GM20000 (cell line): ENCODE results near the gene FAM131B.
A peak's percentile ranks its signal among the peaks of the same experiment; 100 is the strongest.

Source experiments
- DNase-seq: peaks from one replicate; pipeline ENCODE4 v3.0.0; 2012; ENCODE audit warnings: low spot score
- TF ChIP-seq, protein P1 (sequence below): IDR thresholded peaks from 2 replicates; pipeline ENCODE4 v1.5.1; 2012; ENCODE audit warnings: mild to moderate bottlenecking, control low read depth; ENCODE audit errors: extremely low read depth, missing control alignments

FAM131B gene

DNA sequence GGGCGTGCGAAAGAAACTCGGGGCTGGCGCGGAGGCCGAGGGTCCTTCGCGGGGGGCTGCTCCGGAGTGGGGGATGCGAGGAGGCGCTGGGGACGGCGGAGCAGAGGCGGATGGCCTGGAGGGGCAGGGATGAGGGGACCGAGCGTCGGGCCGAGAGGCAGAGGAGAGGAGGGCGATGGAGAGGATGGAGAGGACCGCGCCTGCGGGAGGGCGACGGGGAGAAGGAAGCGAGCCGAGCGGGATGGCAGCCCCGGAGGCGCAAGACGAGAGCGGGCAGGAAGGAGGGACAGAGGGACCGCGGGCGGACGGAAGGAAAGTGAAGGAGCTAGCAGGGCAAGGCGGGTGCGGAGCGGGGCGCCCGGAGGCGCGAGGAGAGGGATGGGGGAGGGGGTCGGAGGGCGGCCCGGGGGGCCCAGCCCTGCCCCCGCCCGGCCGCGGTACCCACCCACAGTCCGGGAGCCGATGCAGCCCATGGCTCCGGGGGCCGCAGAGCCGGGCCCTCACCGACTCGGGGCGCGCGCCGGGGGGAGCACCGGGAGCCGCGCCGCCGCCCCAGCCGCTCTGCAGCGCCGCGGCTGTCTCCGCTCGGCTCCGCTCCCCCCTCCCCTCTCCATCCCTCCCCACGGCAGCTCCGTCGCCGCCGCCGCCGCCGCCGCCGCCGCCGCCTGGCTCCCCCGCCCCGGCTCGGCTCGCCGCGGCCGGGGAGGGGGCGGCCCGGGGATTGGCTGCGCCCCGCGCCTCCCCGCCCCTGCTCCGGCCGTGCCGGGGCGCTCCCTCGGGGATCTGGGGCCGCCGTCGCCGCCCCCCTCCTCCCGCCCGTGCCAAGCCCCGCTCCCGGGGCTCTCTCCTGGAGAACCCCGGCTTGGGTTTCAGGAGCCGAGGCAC, at the start of gene FAM131B:
FAM131B (minus strand) TSS at position 583 of the 885 bp plus-strand sequence; CDS start at position 473, 110 bp downstream.
- TF ChIP-seq, protein P1, sequence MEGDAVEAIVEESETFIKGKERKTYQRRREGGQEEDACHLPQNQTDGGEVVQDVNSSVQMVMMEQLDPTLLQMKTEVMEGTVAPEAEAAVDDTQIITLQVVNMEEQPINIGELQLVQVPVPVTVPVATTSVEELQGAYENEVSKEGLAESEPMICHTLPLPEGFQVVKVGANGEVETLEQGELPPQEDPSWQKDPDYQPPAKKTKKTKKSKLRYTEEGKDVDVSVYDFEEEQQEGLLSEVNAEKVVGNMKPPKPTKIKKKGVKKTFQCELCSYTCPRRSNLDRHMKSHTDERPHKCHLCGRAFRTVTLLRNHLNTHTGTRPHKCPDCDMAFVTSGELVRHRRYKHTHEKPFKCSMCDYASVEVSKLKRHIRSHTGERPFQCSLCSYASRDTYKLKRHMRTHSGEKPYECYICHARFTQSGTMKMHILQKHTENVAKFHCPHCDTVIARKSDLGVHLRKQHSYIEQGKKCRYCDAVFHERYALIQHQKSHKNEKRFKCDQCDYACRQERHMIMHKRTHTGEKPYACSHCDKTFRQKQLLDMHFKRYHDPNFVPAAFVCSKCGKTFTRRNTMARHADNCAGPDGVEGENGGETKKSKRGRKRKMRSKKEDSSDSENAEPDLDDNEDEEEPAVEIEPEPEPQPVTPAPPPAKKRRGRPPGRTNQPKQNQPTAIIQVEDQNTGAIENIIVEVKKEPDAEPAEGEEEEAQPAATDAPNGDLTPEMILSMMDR = no peak
- peak; percentile 69 for DNase-seq

DNA sequence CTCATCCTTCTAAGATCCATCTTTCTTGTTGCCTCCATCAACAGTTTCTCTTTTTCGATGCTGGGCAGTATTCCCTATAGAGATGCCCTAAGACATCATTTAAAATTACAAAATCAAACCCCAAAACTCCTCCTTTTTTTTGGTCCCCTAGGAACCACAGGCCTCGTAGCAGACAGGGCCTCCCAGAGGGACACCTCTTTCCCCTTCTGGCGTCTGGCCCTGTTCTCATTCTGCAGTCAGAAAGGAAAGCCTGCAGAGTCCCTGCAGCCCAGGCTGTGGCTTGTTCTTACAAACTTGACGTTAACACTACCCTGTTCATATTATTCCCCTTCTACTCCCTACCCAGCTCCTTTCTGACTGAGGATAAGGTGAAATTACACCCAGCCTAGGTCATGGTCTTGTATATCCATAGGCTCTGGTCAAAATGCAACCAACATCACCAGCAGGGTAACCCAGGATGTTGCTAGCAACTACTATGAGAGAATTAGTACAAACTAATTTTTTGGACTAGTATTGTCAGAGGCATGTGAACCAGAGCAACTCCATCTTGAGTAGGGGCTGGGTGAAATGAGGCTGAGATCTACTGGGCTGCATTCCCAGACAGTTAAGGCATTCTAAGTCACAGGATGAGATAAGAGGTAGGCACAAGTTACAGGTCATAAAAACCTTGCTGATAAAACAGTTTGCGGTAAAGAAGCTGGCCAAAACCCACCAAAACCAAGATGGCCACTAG, 49.6 kb upstream of the FAM131B start:
- no peak for DNase-seq
- TF ChIP-seq, protein P1 = no peak

DNA sequence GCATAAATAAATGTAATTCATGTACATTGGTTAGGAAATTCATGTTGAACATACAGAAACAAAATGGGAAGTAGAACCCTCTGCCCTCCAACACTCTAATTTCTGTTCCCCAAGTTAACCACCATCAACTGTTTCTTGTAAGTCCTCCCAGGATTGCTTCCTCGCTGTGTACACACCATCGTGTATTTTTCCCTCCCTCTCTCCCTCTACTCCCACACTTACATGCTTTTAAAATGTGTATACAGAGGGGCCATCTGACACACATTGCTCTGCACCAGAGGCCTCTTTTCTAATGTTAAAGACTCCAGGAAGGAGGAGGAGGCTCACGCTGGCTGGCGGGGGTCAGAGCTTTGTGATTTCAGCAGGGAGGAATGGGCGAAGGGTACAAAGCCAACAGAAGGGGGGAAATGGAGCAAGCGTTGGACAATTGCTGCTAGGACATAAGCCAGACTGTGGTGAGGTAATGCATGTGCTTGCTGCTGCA, 48.0 kb upstream of the FAM131B start:
- no peak for DNase-seq
- TF ChIP-seq, protein P1 = no peak

DNA sequence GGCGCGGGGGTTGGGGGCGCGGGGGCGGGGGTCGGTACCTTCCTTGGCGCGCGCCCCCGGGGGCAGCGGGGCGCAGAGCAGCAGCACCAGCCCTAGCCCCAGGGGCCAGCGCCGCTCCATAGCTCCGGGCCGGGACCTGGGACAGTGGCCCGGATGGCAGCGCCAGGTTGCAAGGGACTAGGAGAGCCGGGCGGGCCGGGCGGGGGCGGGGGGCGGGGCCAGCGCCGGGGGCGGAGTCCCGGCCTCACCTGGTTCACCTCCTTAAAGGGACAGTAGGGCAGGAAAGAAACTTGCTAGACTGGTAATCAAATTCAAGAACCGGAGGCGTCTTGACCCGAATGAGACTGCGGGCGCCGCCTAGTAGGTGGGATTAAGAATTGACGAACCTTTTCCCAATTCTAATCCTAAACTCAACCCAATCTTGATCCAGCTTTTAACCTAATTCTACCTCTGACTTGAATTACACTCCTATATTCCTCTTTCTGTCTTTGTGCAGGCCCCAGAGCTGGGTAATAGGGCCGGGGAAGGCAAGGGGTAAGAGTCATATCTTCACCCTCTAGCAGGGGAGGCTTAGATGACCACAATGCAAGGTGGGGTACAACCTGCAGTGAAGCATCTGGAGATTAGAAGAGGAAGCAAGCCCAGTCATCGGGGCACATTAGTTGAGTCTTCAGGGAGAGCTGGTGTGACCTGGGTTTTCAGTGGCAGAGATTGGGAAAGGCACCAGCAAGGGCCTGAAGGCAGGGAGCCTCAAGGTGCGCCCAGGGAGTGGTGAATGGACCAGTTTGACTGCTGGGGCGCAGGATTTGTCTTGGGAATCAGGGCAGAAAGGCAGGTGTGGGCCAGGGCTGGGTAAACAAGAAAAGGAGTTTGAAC, 46.4 kb upstream of the FAM131B start, which contains the start of gene EPHA1:
EPHA1 (minus strand) TSS at position 171 of the 876 bp plus-strand sequence; CDS start at position 120, 51 bp downstream.
- TF ChIP-seq, protein P1 = no peak
- DNase-seq = peak; percentile 68

DNA sequence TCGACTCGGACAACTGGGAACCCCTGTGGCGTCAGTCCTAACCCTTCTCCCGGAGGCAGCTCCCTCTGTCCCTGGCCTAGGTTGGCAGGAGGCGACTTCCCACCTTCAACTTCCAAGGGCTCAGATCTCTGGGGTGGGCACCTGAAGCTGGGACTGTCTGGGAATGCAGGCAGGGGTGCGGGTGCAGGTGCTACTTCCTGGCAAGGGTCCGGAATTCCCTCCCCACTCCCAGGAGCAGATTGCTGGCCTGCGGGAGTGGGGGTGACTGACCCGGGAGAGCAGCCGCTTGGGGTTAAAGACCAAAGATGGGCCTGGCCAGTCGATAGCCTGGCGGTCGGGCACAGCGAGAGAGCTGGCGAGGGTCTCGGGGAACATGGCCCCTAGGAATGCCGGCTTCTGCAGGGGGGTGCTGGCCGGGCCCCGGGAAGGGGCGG, 45.8 kb upstream of the FAM131B start:
- TF ChIP-seq, protein P1 = no peak
- no peak for DNase-seq

DNA sequence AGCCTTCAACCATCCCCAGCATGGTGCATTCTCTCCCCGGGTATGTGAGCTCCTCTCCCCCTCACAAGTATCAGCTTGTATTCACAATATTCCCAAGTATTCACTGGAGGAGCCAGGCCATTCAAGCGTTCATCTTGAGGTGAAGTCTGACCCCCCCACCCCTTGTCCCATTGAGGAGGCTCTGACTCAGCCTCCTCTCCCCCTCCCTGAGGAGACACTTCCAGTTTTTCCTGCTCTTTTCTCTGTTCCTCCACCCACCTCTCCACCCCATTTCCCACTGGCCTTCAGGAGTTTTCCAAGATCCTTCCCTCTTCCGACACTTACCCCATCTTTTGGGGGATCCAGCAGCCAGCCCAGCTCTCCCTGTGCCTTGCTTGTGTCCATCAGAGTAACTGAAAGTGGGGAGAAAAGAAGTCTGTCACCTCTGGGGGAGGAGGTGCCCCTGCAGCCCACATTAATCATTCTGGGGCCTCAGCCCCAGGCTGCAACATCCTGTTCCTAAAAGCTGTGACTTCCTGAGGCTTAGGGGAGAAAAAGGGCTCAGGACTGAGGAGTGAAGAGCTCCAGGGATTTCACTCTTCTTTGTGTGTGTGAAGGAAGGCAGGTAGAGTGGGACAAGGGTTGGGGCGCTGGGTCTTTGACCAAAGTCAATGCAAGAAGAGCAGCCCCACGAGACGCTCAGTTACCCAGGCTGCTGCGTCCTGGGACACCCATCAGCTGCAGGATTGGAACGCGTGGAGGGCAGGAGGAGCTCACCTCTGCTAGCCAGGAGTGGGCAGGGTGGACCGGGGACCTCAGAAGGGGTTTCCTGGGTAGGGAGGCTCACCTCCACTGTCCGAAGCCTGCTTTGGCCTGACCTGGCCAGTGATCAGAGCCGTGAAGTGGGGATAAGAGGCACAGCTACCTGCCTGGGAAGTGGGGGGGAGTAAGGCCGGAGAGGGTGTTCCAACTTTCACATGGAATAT, 45.1 kb upstream of the FAM131B start:
- TF ChIP-seq, protein P1 = no peak
- DNase-seq = peak; percentile 51
